GM19397 (cell line): ENCODE results near the gene ECHDC3.

Source experiments
- ATAC-seq: cut with Tn5 transposase; IDR thresholded peaks from one replicate; pipeline ENCODE4 v1.9.1; 2021; ENCODE audit warnings: mild to moderate bottlenecking, moderate library complexity; ENCODE audit not compliant: unreplicated experiment

The ECHDC3 gene

DNA sequence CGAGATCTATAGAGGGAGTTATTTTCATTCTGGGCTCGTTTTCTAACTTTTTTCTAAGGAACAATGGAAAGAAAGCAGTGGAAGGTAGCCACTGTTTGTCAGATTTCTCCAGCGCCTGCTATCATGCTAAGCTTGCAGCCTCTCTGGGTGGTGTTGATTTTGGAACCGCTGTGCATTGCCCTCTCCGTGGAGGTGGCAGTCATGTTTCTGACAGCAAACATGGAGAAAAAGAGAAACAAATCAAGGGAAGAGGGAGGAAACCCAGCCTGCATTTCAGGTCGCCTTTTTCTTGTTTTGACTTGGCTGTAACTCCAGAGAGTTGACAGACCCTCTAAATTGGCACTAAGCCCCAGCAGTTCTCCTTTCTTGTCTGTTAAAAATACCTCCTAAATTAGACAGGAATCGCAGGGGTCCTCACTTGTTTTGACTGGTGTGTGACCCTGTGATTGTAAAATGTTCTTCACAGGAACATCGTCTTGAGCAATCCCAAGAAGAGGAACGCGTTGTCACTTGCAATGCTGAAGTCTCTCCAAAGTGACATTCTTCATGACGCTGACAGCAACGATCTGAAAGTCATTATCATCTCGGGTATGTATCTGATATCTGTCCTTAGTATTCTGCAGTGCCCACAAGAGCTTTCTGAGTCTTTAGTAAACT, 4.8 kb downstream of the ECHDC3 start:
- no peak for ATAC-seq

DNA sequence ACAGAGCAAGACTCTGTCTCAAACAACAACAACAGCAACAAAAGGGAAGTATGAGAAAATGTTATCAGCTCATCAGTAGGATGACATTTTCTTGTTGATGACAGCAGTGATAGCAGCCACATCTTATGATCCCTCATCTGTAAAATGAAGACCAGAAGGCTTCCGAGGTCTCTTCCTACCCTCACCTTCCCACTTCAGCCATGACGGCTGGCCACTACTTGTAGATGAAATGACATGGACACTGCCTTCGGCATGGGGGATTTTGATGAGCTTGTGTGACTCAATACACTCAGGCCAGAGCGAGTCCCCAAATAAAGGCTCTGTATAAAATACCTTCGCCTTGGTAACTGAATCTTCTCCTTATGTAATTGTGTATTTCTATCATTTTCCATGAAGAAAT, 6.7 kb downstream of the ECHDC3 start:
- ATAC-seq, result no peak

DNA sequence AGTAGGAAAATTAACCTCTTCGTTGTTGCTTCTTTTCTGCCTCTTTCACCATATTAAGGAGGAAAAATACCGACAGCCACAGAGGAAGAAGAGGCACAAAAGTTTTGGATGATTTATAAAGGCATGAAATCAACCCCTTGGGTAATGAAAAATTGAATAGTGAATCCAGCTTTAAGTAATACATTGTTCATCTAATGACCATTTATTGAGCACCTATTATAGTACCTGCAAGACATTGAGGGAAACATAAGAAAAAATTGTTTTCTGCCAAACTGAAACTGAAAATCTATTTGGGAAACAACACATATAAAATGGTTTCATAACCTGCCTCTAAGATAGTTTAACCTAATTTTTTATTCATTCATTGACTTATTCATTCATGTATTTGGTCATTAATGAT, 8.2 kb downstream of the ECHDC3 start:
- no peak for ATAC-seq

DNA sequence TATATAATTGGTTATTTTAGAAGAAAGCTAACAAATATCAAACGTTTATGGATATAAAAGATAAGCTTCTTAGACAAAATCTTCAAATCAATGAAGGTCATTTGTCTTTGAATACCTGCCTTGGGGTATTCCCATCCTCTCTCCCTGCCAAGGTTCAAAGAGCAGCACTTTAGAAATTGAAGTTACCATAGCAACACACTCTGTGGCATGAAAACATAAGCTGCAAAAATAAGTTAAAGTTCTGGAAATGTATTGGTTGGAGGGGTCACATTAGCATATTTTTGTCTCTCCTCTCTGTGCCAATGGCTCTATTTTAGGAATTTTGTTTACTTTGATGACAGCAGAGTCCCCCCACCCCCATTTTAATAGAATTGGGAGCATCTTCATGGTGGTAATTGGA, 12.0 kb downstream of the ECHDC3 start:
- no peak for ATAC-seq

DNA sequence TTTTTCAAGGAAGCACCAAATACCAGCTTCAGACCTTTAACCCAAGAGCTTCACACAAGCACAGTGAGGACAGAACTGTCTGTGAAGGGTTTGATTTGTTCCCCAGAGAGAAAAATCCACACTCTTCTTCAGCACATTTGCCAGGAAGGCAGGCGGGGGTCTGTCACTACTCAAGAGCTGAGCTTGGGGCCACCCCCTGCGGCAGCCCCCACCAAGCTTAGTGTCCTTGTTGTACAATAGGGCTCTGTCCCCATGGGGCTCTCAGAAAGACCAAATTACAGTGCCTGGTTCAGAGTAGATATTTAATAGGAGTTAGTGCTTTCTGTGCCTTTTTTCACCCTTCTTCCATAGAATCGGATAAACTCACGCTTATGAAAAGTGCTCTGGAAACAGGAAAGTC, 12.4 kb downstream of the ECHDC3 start:
- ATAC-seq, result no peak

DNA sequence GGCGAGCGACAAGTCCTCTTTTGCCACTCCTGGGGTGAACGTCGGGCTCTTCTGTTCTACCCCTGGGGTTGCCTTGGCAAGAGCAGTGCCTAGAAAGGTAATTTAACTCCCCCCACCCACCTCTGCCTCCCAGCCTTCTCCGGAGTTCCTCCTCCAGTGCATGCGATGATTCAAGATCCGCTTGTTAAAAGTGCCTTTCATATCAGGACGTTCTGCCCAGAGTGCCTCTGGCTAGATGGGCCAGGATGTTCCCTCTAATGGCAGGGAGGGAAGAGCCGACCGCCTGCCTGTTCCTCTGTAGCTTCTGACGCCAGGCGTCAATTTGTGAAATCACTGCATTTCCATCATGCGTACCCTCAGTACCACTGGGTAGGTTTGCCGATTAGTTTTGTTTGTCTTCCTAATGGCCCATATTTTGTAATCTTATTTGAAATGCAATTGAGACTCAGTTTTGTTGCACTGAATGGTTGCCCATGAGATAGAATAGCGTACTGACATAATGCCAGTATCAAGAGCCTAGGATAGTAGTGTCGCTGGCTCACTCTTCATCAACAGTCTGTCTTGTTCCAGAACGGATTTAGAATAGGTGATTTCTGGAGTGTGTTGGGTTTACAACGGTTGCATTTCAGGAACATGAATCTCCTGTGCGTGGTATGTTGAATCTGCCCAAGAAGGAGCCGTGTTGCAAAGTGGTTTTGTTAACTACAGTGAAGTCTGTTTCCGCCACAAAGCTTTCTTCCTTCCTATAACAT, 13.5 kb downstream of the ECHDC3 start:
- ATAC-seq, result no peak

DNA sequence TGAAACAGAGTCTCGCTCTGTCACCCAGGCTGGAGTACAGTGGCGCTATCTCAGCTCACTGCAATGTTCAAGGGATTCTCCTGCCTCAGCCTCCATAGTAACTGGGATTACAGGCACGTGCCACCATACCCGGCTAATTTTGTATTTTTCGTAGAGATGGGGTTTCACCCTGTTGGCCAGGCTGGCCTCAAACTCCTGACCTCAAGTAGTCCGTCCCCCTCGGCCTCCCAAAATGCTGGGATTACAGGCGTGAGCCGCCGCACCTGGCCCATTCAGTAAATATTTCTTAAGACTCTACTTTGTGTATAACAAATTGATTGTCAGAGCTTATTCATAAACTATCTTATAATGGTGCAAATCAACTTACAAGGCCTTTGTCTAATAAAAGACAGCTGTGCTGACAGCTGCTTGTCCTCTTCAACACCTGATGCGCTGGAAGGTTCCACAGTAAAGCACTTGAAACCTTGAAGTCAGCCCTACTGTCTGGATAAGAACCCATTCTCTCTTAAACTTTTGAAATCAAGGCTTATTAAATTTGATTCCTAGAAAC, 14.7 kb downstream of the ECHDC3 start:
- no peak for ATAC-seq

DNA sequence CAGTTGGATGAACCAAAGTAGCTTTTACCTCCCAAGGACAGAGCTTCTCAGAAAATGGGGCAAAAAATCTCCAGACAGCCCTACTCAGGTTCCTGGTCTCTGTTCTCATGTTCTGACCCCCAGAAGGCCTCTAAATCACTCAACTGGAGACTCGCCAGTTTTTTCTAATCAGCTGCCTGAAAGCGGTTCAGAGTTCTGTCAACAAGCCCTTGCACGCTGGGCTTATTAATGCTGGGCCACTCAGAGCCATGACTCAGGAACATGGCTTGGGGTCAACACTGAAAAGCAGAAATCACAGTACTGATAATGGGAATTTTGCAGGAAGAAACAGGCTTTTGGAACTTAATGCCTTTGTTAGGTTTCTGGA, 15.3 kb downstream of the ECHDC3 start:
- no peak for ATAC-seq

DNA sequence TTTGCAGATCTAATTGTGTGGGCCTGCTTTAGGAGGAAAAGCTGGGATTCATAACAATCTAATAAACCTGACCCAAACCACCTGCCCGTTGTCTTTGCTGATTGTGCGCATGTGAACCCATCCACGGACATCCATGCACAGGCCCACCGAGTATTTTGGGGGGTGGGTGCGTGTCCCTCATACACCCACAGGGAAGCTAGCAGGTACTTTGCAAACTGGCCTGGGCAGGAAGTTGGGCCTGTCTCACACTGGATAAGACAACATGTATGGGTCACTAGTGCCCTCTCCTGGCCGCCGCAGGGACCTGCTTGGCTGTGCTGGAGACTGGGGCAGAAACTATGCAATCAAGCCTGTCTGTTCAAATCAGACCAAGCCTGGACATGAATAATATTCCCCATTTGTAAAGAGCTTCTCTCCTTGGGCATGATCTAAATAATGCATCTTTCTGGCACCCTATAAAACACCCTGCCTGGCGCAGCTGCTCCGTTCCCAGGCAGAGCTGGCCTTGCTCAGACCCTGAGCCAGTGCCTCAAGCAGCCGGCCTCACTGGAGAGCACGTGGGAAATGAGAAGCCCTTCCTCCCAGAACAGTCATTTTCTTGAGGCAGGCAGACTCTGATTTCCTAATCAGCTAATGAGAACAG, 15.8 kb downstream of the ECHDC3 start:
- peak; percentile 93 for ATAC-seq

DNA sequence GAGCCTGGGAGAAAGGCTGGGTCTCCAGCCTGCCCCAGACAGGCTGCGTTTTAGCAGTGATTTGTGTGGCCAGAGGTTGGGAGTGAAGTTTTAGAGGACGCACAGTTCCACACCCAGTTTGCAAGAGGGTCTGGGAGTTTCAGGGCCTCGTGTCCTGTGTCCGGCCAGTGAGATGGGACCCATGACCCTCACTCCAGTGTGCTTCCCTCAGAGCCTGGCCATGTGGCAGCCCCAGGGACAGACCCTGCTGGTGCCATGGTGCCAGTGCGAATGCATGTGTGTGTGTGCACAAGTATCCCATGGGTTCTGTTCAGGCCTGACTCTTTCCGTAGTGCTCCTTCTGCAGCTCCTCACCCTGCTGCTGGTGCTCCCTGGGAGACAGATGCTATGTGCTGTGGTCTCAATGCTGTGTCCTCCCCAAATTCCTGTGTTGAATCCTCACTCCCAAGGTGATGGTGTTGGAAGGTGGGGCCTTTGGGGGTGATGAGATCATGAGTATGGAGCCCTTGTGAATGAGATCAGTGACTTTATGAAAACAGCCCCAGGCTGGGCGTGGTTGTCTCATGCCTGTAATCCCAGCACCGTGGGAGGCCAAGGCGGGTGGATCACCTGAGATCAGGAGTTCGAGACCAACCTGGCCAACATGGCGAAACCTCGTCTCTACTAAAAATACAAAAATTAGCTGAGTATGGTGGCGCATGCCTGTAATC, 16.5 kb downstream of the ECHDC3 start:
- ATAC-seq, result no peak

DNA sequence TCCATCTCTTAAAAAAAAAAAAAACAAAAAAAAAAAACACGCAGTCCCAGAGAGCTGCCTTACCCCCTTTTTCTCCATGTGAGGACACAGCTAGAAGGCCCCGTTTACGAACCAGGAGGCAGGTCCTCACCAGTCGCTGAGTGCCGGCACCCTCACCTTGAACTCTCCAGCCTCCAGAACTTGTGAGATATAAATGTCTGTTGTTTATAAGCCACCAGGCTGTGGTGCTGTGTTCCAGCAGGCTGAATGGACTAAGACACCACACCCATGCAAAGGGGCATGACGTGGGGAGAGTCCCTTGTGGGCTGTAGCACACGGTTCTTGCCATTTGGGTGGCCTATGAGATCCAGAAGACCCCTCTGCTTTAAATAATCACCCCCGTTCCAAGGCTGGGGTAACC, 17.2 kb downstream of the ECHDC3 start:
- ATAC-seq, result no peak

DNA sequence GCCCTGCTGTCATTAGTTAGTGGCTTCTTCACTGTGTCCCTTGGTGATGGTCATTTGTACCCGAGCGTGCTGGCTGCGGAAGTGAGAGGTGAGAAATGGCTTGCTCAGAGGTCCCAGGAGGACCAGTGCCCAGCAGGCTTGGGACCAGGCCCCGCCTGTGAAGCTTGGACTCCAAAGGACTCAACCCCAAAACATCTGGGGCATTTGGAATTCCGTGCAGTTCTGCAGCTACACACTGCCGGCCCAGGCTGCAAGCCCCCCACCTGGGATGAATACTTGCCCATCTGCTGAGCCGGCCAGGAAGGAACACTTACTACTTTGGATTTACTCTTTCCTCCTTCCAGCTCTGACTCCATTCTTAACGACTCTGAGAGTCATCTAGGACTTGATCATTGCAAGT, 18.0 kb downstream of the ECHDC3 start:
- ATAC-seq, result no peak

DNA sequence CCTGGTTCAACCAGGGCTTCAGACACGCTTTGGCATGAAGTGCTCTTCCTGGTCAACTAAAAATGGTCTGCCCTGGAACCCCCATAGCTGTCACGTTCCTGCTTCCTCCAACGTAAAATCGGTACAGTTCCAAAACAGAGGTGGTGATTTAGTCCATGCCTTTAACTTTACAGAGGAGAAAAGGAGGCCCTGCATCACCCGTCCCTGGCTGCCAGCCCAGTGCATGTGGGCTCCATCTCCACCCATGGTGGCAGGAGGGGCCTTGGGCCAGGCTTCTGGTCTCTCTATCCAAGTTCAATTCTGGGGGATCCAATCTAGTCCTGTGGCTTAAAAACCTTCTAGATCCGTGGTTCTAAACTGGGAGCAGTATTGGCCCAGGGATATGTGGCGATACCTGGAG, 18.7 kb downstream of the ECHDC3 start:
- ATAC-seq, result no peak

DNA sequence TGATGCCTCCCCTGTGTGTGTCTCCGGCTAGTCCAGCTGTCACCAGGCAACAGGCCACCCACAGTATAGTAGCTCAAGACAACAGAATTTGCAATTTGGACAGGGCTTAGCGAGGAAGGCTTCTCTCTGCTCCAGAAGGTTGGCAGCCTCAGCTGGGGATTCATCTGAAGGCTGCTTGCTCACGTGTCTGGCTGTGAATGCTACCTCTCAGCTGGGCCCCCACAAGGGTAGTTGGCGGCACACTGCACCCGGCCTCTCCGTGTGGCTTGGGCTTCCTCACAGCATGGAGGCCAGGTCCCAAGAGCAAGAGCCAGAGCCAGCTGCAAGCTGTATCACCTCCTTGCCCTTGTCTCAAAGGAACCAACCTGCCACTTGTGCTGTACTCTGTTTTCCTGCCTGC, 19.2 kb downstream of the ECHDC3 start:
- no peak for ATAC-seq

DNA sequence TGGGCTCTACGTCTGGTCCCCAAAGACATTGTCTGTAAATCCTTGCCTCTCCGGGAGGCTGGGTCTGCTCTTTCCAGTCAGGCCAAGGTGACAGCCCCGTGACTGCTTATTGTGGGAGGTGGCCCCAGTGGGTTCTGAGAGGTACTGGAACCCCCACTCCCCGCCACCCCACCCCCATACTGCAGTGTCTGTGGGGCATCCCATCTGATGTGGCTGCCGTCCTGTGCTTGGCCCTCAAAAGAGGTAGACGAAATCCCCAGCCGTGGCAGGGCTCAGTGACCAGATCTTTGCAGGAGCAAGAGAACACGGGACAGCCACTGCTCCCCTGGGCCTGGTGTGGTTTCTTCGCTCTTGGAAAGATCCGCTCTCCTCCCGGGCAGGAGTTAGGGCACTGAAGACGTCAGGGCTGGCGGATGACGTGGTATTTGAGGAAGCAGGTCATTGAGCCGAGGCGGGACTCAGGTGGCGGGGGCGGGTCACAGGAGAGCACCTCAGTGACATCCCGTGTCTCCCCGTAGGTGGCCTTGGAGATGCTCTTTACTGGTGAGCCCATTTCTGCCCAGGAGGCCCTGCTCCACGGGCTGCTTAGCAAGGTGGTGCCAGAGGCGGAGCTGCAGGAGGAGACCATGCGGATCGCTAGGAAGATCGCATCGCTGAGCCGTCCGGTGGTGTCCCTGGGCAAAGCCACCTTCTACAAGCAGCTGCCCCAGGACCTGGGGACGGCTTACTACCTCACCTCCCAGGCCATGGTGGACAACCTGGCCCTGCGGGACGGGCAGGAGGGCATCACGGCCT, 20.7 kb downstream of the ECHDC3 start:
- ATAC-seq, result no peak

DNA sequence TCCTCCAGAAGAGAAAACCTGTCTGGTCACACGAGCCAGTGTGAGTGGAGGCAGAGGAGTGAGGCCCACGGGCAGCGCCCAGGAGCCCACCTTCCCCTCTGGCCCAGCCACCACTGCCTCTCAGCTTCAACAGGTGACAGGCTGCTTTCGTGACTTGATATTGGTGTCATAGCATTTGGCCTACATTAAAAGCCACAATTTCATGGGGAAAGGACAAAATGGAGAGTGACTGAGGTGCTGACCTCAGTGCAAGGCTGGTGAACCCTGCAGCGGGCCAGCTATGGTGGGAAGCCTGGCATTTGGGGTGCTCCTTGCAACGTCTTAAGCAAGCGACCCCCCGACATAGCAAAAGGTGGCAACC, 21.3 kb downstream of the ECHDC3 start:
- no peak for ATAC-seq

DNA sequence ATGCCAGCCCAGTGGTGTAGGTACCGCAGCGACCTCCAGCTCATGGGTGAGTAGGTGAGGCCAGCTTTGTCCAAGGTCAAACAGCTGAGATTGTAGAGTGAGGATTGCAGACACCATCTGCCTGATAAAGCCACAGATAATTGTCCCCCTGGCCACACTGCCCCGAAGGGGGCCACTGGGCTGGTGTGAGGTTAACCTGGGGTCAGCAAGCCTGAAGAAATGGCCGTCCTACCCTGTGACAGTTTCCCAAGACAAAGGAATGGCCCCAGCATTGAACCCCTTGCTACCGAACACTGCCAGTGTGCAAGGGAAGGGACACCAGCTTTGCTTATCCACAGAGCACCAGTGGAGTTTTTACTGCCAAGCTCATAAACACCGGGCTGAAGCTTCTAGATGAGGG, 23.0 kb downstream of the ECHDC3 start:
- no peak for ATAC-seq

DNA sequence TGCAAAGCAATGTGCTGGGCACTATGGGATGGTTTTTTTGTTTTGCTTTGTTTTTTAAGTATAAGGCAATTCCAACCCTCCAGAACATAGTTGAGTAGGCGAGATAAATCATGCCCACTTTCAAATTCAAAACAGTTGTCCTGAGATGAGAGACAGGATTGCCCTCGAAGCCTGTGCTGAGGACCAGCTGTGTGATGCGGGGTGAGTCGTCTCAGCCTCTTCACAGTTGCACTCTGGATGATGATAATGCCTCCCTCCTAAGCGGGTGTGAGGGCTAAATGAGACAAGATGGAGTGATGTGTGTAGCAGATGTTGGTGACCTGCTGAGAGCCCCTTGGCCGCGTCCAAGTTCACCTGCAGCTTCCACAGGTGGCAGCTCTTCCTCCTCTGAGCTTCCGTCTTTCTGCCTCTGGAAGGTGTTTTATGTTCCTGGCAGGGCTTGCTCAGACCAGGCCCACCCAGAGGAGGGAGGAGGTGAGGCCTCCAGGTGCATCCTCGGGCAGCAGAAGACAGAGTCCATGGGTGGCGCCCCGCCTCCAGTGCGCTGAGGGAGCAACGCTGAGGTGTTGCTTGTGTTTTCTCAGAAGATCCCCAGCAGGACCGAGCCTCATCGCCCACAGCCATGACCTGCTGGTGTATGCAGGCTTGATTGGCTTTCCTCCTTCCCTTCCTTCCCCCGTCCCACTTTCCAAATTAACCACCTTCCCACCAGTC, 30.6 kb downstream of the ECHDC3 start:
- no peak for ATAC-seq

DNA sequence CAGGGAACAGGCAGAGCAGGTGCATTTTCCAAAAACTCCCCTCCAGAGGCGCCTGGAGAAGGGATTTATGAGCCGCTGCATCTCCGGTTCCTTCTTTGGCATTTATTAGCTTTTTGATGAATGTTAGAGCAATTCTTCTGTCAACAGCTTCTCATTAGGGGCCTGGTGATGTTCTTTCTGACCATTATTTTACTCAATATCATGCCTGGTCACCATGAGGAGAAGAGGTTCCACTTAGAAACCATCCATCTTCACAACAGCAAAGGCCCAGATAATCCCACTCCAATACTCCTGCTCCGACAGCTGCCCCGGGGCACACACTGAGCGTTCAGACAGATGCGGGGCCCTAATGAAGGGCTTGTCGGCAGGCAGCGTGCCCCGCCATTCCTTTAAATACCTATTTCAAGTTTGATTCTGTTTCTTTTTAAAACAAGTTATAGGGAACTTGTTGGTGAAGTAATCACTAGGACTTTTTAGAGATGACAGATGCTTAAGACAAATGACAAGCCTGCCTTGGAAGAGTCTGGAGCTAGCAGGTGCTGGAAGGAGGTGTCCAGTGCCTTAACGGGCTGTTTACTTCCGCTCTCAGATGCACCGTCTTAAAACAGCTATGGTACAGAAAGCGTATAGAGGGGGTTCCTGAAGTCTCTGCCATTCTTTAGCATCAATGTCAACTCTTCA, 31.7 kb downstream of the ECHDC3 start:
- ATAC-seq, result no peak

DNA sequence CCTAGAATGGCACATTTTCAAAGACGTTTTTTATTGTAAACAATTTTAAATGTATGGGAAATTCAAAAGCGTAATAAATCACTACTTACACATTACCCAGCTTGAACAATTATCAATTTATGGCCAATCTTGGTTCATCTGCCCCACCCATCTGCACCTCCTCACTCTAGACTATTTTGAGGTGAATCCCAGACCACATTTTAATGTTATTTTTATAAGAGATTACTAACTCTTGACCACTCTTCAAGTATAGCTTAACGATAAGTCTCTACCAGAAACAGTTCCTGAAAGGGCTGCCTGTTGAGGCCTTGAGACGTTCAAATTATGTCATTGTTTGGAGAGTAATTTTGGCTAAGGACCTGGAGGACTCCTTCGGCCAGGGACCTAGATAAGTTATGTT, 33.2 kb downstream of the ECHDC3 start:
- ATAC-seq, result no peak
